GM13976 (cell line): ENCODE results near the gene EFEMP2.
A peak's percentile ranks its signal among the peaks of the same experiment; 100 is the strongest.

ENCODE experiments used
- DNase-seq: peaks from one replicate; pipeline ENCODE4 v3.0.0; 2012; ENCODE audit warnings: low spot score
- CTCF ChIP-seq: IDR thresholded peaks from 2 replicates; pipeline ENCODE4 v1.5.1; 2012; ENCODE audit warnings: borderline replicate concordance, mild to moderate bottlenecking; ENCODE audit not compliant: insufficient read depth; ENCODE audit errors: extremely low read depth, missing control alignments, control extremely low read depth
- in situ Hi-C: fragments of 300-500 bp; cut with MboI; formaldehyde crosslinking; loops from one replicate; pipeline ENCODE4 v1.12.0; 2022; ENCODE audit warnings: low sequenced_read_pairs, mixed read lengths, inconsistent platforms; ENCODE audit not compliant: unreplicated experiment

The EFEMP2 gene

DNA sequence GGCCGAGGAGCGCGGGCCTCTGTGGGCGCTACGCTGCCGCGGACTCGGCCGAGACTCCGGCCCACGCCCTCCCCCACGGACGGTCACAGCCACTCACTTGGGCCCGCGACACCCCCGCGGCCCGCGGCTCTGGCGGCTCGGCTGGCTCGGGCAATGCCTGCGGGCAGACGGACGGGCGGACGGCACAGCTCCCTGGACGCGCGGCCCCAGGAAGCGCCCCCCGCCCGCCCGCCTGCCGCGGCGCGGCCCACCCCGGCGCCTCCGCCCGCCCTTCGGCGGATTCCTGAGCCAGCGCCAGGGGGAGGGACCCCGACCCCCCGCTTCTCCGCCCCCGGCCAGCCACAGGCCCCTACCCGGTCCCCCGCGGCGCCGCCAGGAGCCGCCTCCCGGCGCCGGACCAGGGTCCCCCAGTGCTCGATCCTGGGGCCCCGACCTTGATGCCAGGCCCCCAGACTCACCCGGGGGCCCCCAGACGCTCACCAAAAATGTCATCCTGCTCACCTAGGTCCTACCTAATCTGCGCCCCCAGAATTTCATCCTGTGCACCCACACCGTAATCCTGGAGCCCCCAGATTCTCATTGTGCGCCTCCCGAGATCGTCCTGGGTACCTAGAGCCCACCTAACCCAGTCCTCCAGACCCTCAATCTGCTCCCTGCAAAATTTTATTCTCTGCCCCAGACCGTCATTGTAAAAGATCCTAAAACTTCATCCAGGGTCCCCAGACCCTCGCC is at the start of gene EFEMP2:
EFEMP2 (minus strand) TSS at position 215 of the 732 bp plus-strand sequence. CDS start 446 bp downstream, outside the sequence.
- TF ChIP-seq CTCF, result no peak
- DNase-seq, result no peak
- in situ Hi-C loops, result no loop called here

GRCh38 chr11:65921876-65922275 is 49.3 kb upstream of the EFEMP2 start:
- no peak for DNase-seq
- in situ Hi-C loops, result no loop called here
- TF ChIP-seq CTCF, result no peak

DNA sequence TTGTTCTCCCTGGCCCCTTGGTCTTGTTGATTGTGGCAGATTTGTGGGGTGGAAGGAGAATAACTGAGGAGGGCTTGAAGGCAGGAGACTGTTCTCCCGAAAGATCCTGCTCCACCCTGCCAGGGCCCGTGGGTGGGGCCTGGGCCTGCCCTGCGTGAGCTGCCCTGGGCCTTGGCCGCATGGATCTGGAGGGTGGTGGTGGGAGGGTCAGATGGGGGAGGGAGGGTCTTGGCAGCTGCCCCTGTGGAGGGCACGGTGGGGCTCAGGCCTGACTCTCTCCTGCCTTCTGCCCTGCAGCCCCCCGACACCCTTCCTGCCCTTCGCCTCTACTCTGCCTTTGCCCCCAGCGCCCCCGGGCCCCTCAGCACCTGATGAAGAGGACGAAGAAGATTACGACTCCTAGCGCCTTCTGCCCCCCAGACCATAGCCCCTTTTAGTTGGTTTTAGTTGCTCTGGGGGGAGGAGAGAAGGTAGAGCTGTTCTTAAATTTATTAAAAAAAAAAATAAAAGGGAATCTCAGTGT is 48.5 kb upstream of the EFEMP2 start:
- no peak for TF ChIP-seq CTCF
- no peak for DNase-seq
- in situ Hi-C loops, result no loop called here

- in situ Hi-C loops, result no loop called here
- DNase-seq, result no peak
- TF ChIP-seq CTCF, result no peak
Measured at GRCh38 chr11:65920372-65920802, 47.8 kb upstream of the EFEMP2 start.

DNA sequence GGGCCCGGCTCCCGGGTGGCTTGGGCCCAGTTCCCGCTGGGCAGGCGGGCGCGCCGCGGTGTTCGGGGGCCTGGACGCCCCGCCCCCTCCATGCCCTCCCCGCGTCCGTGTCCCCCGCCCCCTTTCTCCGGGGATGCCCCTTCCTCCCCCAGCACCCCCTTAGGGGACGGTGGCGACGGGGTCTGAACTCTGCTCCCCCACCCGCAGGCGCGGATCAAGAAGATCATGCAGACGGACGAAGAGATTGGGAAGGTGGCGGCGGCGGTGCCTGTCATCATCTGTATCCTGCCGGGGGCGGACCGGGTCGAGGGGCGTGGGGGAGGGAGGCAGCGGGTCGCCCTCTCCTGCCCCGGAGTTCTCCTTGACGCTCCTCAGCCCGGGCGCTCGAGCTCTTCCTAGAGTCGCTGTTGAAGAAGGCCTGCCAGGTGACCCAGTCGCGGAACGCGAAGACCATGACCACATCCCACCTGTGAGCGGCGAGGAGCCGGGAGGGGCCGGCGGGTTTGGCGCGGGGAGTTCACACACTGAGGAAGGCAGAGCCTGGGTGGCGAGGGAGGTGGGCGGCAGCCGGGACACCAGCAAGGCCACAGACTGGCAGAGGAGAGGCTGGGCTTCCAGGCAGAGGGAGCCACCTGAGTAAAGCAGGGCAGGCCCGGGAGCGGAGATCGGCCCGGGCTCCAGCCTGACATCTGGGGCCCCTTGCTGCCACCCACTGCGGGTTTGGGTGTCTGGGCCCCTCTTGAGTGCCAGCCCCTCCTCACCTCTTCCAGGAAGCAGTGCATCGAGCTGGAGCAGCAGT is 47.2 kb upstream of the EFEMP2 start:
- peak; percentile 80 for DNase-seq
- in situ Hi-C loops, result no loop called here
- no peak for TF ChIP-seq CTCF

- TF ChIP-seq CTCF, result no peak
- peak; percentile 100 for DNase-seq
- in situ Hi-C loops, result no loop called here
Measured at GRCh38 chr11:65919141-65919572, 46.6 kb upstream of the EFEMP2 start, which contains the start of gene DRAP1. Gene DRAP1, plus strand, starts transcription at chr11:65919426. Its CDS starts 76 bp downstream, at chr11:65919502.
